Left ventricle myocardium inferior (tissue), 1 donor: ENCODE data around the gene ZCCHC10. TPM values are rescaled to one million over a fixed set of nuclear protein-coding genes. Genes with fewer than 3 reads are reported as not detected.

Experiments
- DNase-seq: peaks from one replicate; pipeline ENCODE4 v3.0.0-alpha.2; 2020
- H3K27ac ChIP-seq: fragments of 200-600 bp; replicated peaks from 2 replicates; pipeline ENCODE4 v1.8.0; 2021
- H3K27me3 ChIP-seq: fragments of 200-600 bp; 2 replicates; pipeline ENCODE4 v1.8.0; 2021; ENCODE audit warnings: low read depth
- H3K36me3 ChIP-seq: fragments of 200-600 bp; 2 replicates; pipeline ENCODE4 v1.8.0; 2021
- H3K4me1 ChIP-seq: fragments of 200-600 bp; 2 replicates; pipeline ENCODE4 v1.8.0; 2021
- H3K4me3 ChIP-seq: fragments of 200-600 bp; 2 replicates; pipeline ENCODE4 v1.8.0; 2021; ENCODE audit warnings: mild to moderate bottlenecking, moderate library complexity
- H3K9me3 ChIP-seq: fragments of 200-600 bp; replicated peaks from 2 replicates; pipeline ENCODE4 v1.8.0; 2021
- CTCF ChIP-seq: fragments of 200-600 bp; IDR thresholded peaks from 2 replicates; pipeline ENCODE4 v1.8.0; 2021; ENCODE audit warnings: antibody characterized with exemption, mild to moderate bottlenecking, borderline replicate concordance
- intact Hi-C: fragments of 100-400 bp; cut with micrococcal nuclease; formaldehyde crosslinking; loops from one replicate; pipeline ENCODE4 v1.11.0; 2022
- total RNA-seq: library from RNA; stranded (reverse); fragmentation: NEBNext Ultra II Directional; extraction: Animal tissue kit (Norgen Biotek cat#: 25700); gene quantifications from one replicate; pipeline ENCODE4 v1.2.1, GENCODE V29; 2021
- donor health status: DM: no; HTN: yes; CAD: no; lungs with severe emphysema.

The ZCCHC10 gene
- total RNA-seq, 1 donor from 2014 or later, result 18.7 TPM

GRCh38 chr5:133053448-133053847, 27.1 kb upstream of the ZCCHC10 start:
- TF ChIP-seq CTCF, result no peak
- DNase-seq, result no peak
- no peaks in the 10 kb centered on the region for H3K9me3 ChIP-seq
- H3K27me3 ChIP-seq, result no peaks in the 10 kb centered on the region
- H3K27ac ChIP-seq, result no peak overlapping the region
- H3K4me3 ChIP-seq, result peak overlapping the region; percentile 98
- H3K36me3 ChIP-seq, result no peaks in the 10 kb centered on the region
- peaks cover 76% of the 10 kb centered on the region for H3K4me1 ChIP-seq
- intact Hi-C loops, result no loop called here

- Histone ChIP-seq H3K27ac (peak overlapping the region; percentile 96), H3K27me3 (no peaks in the 10 kb centered on the region), H3K9me3 (no peaks in the 10 kb centered on the region), H3K4me3 (peak overlapping the region; percentile 98), H3K4me1 (peaks cover 67% of the 10 kb centered on the region), H3K36me3 (no peaks in the 10 kb centered on the region)
- peak; percentile 66 for DNase-seq
- TF ChIP-seq CTCF, result no peak
- intact Hi-C loops, result no loop called here
Observed at GRCh38 chr5:133052317-133053175, 26.2 kb upstream of the ZCCHC10 start.

GRCh38 chr5:133051542-133052316, 25.4 kb upstream of the ZCCHC10 start, which contains the start of gene HSPA4:
TSS of gene HSPA4 (plus strand) at chr5:133052013. CDS start at chr5:133052251, 238 bp downstream.
- Histone ChIP-seq H3K9me3 (no peaks in the 10 kb centered on the region), H3K4me1 (peaks cover 60% of the 10 kb centered on the region), H3K4me3 (peak within 1 kb of the TSS; percentile 98), H3K36me3 (no peaks in the 10 kb centered on the region), H3K27ac (peak within 1 kb of the TSS; percentile 96), H3K27me3 (no peaks in the 10 kb centered on the region)
- intact Hi-C loops, result no loop called here
- peak; percentile 97 for DNase-seq
- no peak for TF ChIP-seq CTCF

GRCh38 chr5:133051061-133051541, 24.8 kb upstream of the ZCCHC10 start:
- Histone ChIP-seq H3K4me1 (peaks cover 60% of the 10 kb centered on the region), H3K27ac (peak overlapping the region; percentile 96), H3K9me3 (no peaks in the 10 kb centered on the region), H3K27me3 (no peaks in the 10 kb centered on the region), H3K4me3 (peak overlapping the region; percentile 98), H3K36me3 (no peaks in the 10 kb centered on the region)
- intact Hi-C loops, result no loop called here
- no peak for TF ChIP-seq CTCF
- no peak for DNase-seq

- no peak for DNase-seq
- peak overlapping the region; percentile 96 for H3K27ac ChIP-seq
- H3K4me3 ChIP-seq, result peak overlapping the region; percentile 98
- H3K27me3 ChIP-seq, result no peaks in the 10 kb centered on the region
- peaks cover 60% of the 10 kb centered on the region for H3K4me1 ChIP-seq
- intact Hi-C loops, result no loop called here
- H3K36me3 ChIP-seq, result no peaks in the 10 kb centered on the region
- no peaks in the 10 kb centered on the region for H3K9me3 ChIP-seq
- no peak for TF ChIP-seq CTCF
Observed at GRCh38 chr5:133050521-133050920, 24.2 kb upstream of the ZCCHC10 start.
